Measurements from ENCODE around the gene PLXNC1.

DNA sequence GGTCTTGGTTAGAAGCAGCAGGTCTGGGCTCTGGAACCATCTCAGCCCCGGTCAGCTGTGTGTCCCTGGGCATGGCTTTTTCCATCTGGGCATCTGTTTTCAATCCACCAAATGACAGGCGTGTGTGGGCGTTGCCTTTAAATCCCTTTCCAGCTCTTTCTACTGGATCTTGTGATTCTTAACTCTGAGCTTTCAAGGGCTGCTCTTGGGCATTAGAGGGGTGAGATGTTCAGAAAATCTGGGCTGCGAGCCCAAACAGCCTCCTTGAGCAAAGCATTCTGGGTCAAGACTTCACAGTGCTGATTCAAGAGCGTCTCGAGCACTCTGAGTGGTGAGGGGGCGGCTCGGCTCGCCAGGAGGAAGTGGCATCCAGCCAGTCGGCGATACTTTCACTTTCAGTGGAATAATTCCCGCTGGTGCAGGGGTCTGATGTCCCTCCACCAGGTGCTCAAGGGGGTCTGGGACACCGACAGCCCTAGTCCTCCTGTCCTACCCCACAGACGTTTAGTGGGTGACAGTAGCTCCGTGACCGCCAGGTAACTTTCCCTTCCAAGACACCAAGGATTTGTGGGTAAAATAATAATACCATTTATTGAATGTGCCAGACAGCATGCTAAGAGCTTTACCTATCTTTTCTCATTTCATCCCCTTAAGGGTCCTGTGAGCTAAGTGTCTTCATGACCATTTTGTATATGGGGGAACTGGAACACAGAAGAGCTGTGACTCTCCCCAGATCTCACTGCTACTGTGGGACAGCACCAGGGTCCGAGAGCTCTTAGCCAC, 114.0 kb downstream of the PLXNC1 start:
- TF ChIP-seq, protein P1, sequence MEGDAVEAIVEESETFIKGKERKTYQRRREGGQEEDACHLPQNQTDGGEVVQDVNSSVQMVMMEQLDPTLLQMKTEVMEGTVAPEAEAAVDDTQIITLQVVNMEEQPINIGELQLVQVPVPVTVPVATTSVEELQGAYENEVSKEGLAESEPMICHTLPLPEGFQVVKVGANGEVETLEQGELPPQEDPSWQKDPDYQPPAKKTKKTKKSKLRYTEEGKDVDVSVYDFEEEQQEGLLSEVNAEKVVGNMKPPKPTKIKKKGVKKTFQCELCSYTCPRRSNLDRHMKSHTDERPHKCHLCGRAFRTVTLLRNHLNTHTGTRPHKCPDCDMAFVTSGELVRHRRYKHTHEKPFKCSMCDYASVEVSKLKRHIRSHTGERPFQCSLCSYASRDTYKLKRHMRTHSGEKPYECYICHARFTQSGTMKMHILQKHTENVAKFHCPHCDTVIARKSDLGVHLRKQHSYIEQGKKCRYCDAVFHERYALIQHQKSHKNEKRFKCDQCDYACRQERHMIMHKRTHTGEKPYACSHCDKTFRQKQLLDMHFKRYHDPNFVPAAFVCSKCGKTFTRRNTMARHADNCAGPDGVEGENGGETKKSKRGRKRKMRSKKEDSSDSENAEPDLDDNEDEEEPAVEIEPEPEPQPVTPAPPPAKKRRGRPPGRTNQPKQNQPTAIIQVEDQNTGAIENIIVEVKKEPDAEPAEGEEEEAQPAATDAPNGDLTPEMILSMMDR (conservative IDR thresholded peaks at IDR 0.05; ENCODE audit: low read length) = no peak
- TF ChIP-seq EZH2phosphoT487 (IDR thresholded peaks at IDR 0.05; ENCODE audit: borderline replicate concordance) = no peak

Measured in Loucy (cell line).